Loucy (cell line): Measurements from ENCODE around the gene BUB1B.

Experiments
- EZH2phosphoT487 ChIP-seq: fragments of 200-600 bp; IDR thresholded peaks from 2 replicates; pipeline ENCODE4 v1.6.1; 2018; ENCODE audit warnings: antibody characterized with exemption, mild to moderate bottlenecking, moderate library complexity, borderline replicate concordance
- TF ChIP-seq, protein P1 (sequence below): fragments of 200-600 bp; sonication (generic); conservative IDR thresholded peaks from 2 replicates; pipeline ENCODE4 v1.5.1; 2014; ENCODE audit warnings: mild to moderate bottlenecking, antibody characterized with exemption, low read length

DNA sequence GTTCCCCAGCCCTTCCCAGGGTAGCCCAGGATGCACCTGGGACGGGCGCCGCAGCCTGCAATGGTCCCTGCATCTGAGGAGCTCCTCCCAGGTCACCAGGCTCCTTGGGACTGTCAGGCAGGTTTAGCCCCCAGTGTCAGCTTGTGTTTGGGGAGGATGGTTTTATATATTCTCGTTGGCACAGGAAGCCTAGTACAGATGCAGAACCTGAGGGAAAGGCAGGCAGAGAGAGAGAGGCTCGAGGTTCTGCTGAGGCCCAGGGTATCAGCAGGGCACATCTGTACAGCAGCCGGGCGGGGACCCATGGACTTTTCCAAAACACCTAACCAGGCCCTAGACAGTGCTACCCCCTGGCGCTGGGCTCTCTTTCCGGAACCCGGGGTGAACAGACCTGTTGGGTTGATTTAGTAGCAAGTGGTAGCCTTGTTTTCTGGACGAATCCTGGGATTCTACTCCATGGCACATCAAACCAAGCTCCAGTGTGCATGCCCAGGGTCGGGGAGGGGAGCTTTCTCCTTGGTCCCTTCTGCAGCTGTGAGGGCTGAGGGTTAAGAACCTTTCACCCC, 86.6 kb downstream of the BUB1B start:
- TF ChIP-seq, protein P1, sequence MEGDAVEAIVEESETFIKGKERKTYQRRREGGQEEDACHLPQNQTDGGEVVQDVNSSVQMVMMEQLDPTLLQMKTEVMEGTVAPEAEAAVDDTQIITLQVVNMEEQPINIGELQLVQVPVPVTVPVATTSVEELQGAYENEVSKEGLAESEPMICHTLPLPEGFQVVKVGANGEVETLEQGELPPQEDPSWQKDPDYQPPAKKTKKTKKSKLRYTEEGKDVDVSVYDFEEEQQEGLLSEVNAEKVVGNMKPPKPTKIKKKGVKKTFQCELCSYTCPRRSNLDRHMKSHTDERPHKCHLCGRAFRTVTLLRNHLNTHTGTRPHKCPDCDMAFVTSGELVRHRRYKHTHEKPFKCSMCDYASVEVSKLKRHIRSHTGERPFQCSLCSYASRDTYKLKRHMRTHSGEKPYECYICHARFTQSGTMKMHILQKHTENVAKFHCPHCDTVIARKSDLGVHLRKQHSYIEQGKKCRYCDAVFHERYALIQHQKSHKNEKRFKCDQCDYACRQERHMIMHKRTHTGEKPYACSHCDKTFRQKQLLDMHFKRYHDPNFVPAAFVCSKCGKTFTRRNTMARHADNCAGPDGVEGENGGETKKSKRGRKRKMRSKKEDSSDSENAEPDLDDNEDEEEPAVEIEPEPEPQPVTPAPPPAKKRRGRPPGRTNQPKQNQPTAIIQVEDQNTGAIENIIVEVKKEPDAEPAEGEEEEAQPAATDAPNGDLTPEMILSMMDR: no peak
- TF ChIP-seq EZH2phosphoT487: no peak
